ENCODE measurements around the gene FGGY.

Gene FGGY

DNA sequence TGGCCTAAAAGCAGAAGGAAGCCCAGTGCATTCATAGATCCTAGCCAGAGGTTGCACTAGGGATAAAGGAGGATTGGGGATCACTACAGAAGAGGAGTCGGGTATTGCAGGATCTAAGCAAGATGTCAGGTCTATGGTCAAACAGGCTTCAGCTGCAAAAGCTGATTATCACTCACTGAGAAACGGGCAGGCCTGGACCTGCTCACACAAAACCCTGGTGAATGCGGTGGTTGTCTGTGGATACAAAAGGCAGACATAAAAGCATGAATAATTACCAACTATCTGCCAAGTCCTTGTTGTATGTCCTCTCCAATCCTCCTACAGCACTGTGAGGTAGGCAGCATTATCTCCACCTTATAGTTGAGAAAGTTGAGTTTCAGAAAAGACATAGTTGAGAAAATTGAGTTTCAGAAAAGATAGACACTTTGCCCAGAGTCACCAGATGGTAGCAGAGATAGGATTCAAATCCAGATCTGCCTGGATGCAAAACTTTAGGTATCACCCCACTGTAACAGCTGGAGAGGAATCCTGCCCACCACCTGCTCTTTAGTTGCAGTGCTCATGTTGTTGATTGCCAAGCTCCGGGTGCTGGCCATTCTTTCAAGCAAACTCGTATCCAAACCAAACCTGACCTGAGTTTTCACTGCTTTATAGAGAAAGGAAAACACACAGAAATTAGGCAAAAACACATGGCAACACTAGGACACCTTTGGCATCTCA is 468.3 kb downstream of the FGGY start:
- Histone ChIP-seq H3K9me3 (ENCODE audit: control extremely low read depth in 1 of 5, control insufficient read depth in 4 of 5, insufficient read depth in 2 of 5, low read depth in 1 of 5, low read length in 4 of 5) (no peaks in the 10 kb centered on the region), H3K36me3 (ENCODE audit: control insufficient read depth in 4 of 4, insufficient read depth in 4 of 4, low read length in 3 of 4) (no peaks in the 10 kb centered on the region), H3K4me3 (ENCODE audit: control insufficient read depth in 1 of 7, extremely low read depth in 1 of 7, insufficient read depth in 4 of 7, low read depth in 2 of 7, low read length in 6 of 7) (no peak overlapping the region), H3K4me1 (ENCODE audit: control extremely low read depth in 1 of 4, control insufficient read depth in 4 of 4, insufficient read depth in 4 of 4, low read length in 3 of 4) (no peaks in the 10 kb centered on the region), H3K27ac (ENCODE audit: insufficient read depth in 1 of 2, low read depth in 1 of 2, low read length in 2 of 2, poor library complexity in 1 of 2, severe bottlenecking in 2 of 2) (no peak overlapping the region), H3K27me3 (replicated peaks in 2 of 5; ENCODE audit: control insufficient read depth in 4 of 5, insufficient read depth in 5 of 5, low read length in 4 of 5) (no peaks in the 10 kb centered on the region)
- CTCF ChIA-PET: interaction anchor here (1.0 kb wide), 1 partner anchor 997 kb away, joined by 3 read pairs; no protein-coding TSS in a partner anchor
- POLR2A ChIA-PET: no interaction called here
- DNase-seq: no peak
- 95% methylated on average over 3 of the region's 5 CpGs for WGBS (ENCODE audit: insufficient coverage)

- H3K9me3 ChIP-seq (ENCODE audit: control extremely low read depth in 1 of 5, control insufficient read depth in 4 of 5, insufficient read depth in 2 of 5, low read depth in 1 of 5, low read length in 4 of 5): no peaks in the 10 kb centered on the region
- no peak overlapping the region for H3K27ac ChIP-seq (ENCODE audit: insufficient read depth in 1 of 2, low read depth in 1 of 2, low read length in 2 of 2, poor library complexity in 1 of 2, severe bottlenecking in 2 of 2)
- no peak for DNase-seq
- H3K4me1 ChIP-seq (ENCODE audit: control extremely low read depth in 1 of 4, control insufficient read depth in 4 of 4, insufficient read depth in 4 of 4, low read length in 3 of 4): no peaks in the 10 kb centered on the region
- POLR2A ChIA-PET: no interaction called here
- no peaks in the 10 kb centered on the region for H3K27me3 ChIP-seq (replicated peaks in 2 of 5; ENCODE audit: control insufficient read depth in 4 of 5, insufficient read depth in 5 of 5, low read length in 4 of 5)
- WGBS (ENCODE audit: insufficient coverage): 93% methylated on average over 5 of the region's 9 CpGs
- CTCF ChIA-PET: interaction anchor here (1.0 kb wide), 1 partner anchor 999 kb away, joined by 3 read pairs; no protein-coding TSS in a partner anchor
- no peaks in the 10 kb centered on the region for H3K36me3 ChIP-seq (ENCODE audit: control insufficient read depth in 4 of 4, insufficient read depth in 4 of 4, low read length in 3 of 4)
- H3K4me3 ChIP-seq (ENCODE audit: control insufficient read depth in 1 of 7, extremely low read depth in 1 of 7, insufficient read depth in 4 of 7, low read depth in 2 of 7, low read length in 6 of 7): no peak overlapping the region
These were observed 469.4 kb downstream of the FGGY start for GRCh38 chr1:59766227-59766855.

DNA sequence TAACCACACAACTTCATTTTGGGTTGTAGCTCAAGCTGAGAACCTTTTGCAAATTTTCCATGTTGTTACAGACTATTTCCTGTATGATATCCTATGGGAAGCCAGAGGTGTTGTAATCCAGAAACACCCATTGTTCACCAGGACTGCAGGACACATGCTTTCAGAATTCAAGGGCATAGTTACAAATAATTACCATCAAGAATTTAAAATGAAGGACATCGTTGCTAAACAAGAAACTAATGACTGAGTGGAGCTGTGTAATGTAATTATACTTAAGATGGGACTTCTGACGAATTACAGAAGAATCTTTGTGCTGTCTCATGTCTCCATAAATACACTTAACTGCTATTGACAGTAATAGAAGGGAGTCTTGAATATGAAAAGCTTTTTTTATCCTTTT is 470.2 kb downstream of the FGGY start:
- Histone ChIP-seq H3K27me3 (replicated peaks in 2 of 5; ENCODE audit: control insufficient read depth in 4 of 5, insufficient read depth in 5 of 5, low read length in 4 of 5) (no peaks in the 10 kb centered on the region), H3K9me3 (ENCODE audit: control extremely low read depth in 1 of 5, control insufficient read depth in 4 of 5, insufficient read depth in 2 of 5, low read depth in 1 of 5, low read length in 4 of 5) (no peaks in the 10 kb centered on the region), H3K4me3 (ENCODE audit: control insufficient read depth in 1 of 7, extremely low read depth in 1 of 7, insufficient read depth in 4 of 7, low read depth in 2 of 7, low read length in 6 of 7) (no peak overlapping the region), H3K27ac (ENCODE audit: insufficient read depth in 1 of 2, low read depth in 1 of 2, low read length in 2 of 2, poor library complexity in 1 of 2, severe bottlenecking in 2 of 2) (no peak overlapping the region), H3K4me1 (ENCODE audit: control extremely low read depth in 1 of 4, control insufficient read depth in 4 of 4, insufficient read depth in 4 of 4, low read length in 3 of 4) (no peaks in the 10 kb centered on the region), H3K36me3 (ENCODE audit: control insufficient read depth in 4 of 4, insufficient read depth in 4 of 4, low read length in 3 of 4) (no peaks in the 10 kb centered on the region)
- no CpG with 5 or more reads among the region's 2 CpGs for WGBS (ENCODE audit: insufficient coverage)
- DNase-seq: no peak
- ChIA-PET POLR2A (no interaction called here), CTCF (no interaction called here)

DNA sequence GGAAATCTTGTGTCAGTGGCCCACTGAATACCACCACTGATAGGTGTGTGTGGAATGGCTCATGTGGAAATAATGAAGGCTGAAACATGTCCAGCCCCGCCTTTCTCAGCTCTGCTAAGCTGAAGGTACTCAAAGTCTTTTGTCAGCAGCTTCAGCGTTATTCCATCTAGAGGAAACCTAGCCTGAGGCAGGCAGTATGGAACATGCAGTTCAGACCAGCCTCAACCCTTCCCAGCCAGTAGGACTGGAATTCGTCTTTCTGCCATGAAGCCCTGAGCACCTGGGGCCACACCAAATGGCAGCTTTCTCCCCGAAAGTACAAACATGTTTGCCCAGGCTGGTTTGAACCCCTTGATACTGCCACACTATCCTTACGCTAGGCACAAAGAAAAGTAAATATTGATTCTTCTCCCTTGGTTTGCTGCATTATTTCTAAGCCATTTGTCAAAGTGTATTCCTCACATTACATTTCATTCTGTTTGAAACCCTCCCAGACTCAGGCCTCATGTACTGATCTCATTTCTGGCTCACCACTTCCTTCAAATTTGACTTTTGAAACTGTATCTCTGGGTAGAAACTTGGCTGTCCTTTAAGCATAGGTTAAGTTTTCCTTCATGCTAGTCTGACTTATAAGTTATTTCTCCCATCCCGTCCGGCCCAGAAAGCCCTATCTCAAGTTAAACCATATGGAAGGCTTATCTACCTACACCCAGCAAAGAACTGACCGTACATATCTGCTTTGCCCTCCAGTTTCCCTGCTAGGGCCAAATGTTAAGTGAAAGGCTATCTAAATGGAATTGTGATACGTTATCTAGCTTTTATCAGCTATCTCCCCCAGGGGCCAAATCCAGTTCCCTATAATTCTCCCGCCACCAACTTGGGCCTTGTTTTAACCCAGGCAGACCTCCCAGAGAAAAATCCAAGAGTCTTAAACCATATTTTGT is 472.2 kb downstream of the FGGY start:
- DNase-seq: no peak
- 96% methylated on average over 7 of the region's 10 CpGs for WGBS (ENCODE audit: insufficient coverage)
- H3K4me3 ChIP-seq (ENCODE audit: control insufficient read depth in 1 of 7, extremely low read depth in 1 of 7, insufficient read depth in 4 of 7, low read depth in 2 of 7, low read length in 6 of 7): no peak overlapping the region
- H3K4me1 ChIP-seq (ENCODE audit: control extremely low read depth in 1 of 4, control insufficient read depth in 4 of 4, insufficient read depth in 4 of 4, low read length in 3 of 4): no peaks in the 10 kb centered on the region
- H3K27ac ChIP-seq (ENCODE audit: insufficient read depth in 1 of 2, low read depth in 1 of 2, low read length in 2 of 2, poor library complexity in 1 of 2, severe bottlenecking in 2 of 2): no peak overlapping the region
- no peaks in the 10 kb centered on the region for H3K27me3 ChIP-seq (replicated peaks in 2 of 5; ENCODE audit: control insufficient read depth in 4 of 5, insufficient read depth in 5 of 5, low read length in 4 of 5)
- ChIA-PET CTCF (interaction anchor here (3.9 kb wide), 1 partner anchor 9 kb away, joined by 25 read pairs; no protein-coding TSS in a partner anchor), POLR2A (no interaction called here)
- H3K36me3 ChIP-seq (ENCODE audit: control insufficient read depth in 4 of 4, insufficient read depth in 4 of 4, low read length in 3 of 4): no peaks in the 10 kb centered on the region
- H3K9me3 ChIP-seq (ENCODE audit: control extremely low read depth in 1 of 5, control insufficient read depth in 4 of 5, insufficient read depth in 2 of 5, low read depth in 1 of 5, low read length in 4 of 5): no peaks in the 10 kb centered on the region

- Histone ChIP-seq H3K27ac (ENCODE audit: insufficient read depth in 1 of 2, low read depth in 1 of 2, low read length in 2 of 2, poor library complexity in 1 of 2, severe bottlenecking in 2 of 2) (no peak overlapping the region), H3K36me3 (ENCODE audit: control insufficient read depth in 4 of 4, insufficient read depth in 4 of 4, low read length in 3 of 4) (no peaks in the 10 kb centered on the region), H3K27me3 (replicated peaks in 2 of 5; ENCODE audit: control insufficient read depth in 4 of 5, insufficient read depth in 5 of 5, low read length in 4 of 5) (no peaks in the 10 kb centered on the region), H3K9me3 (ENCODE audit: control extremely low read depth in 1 of 5, control insufficient read depth in 4 of 5, insufficient read depth in 2 of 5, low read depth in 1 of 5, low read length in 4 of 5) (no peaks in the 10 kb centered on the region), H3K4me1 (ENCODE audit: control extremely low read depth in 1 of 4, control insufficient read depth in 4 of 4, insufficient read depth in 4 of 4, low read length in 3 of 4) (no peaks in the 10 kb centered on the region), H3K4me3 (ENCODE audit: control insufficient read depth in 1 of 7, extremely low read depth in 1 of 7, insufficient read depth in 4 of 7, low read depth in 2 of 7, low read length in 6 of 7) (no peak overlapping the region)
- DNase-seq: no peak
- 93% methylated on average over 4 of the region's 4 CpGs for WGBS (ENCODE audit: insufficient coverage)
- POLR2A ChIA-PET: no interaction called here
- CTCF ChIA-PET: interaction anchor here (3.9 kb wide), 1 partner anchor 10 kb away, joined by 25 read pairs; no protein-coding TSS in a partner anchor
These were observed 472.8 kb downstream of the FGGY start for GRCh38 chr1:59769736-59770095.

GRCh38 chr1:59771361-59771760 is 474.5 kb downstream of the FGGY start:
- no peak for DNase-seq
- Histone ChIP-seq H3K9me3 (ENCODE audit: control extremely low read depth in 1 of 5, control insufficient read depth in 4 of 5, insufficient read depth in 2 of 5, low read depth in 1 of 5, low read length in 4 of 5) (no peaks in the 10 kb centered on the region), H3K27ac (ENCODE audit: insufficient read depth in 1 of 2, low read depth in 1 of 2, low read length in 2 of 2, poor library complexity in 1 of 2, severe bottlenecking in 2 of 2) (no peak overlapping the region), H3K27me3 (replicated peaks in 2 of 5; ENCODE audit: control insufficient read depth in 4 of 5, insufficient read depth in 5 of 5, low read length in 4 of 5) (no peaks in the 10 kb centered on the region), H3K36me3 (ENCODE audit: control insufficient read depth in 4 of 4, insufficient read depth in 4 of 4, low read length in 3 of 4) (no peaks in the 10 kb centered on the region), H3K4me1 (ENCODE audit: control extremely low read depth in 1 of 4, control insufficient read depth in 4 of 4, insufficient read depth in 4 of 4, low read length in 3 of 4) (no peaks in the 10 kb centered on the region), H3K4me3 (ENCODE audit: control insufficient read depth in 1 of 7, extremely low read depth in 1 of 7, insufficient read depth in 4 of 7, low read depth in 2 of 7, low read length in 6 of 7) (no peak overlapping the region)
- ChIA-PET POLR2A (no interaction called here), CTCF (interaction anchor here (3.9 kb wide), 1 partner anchor 11 kb away, joined by 25 read pairs; no protein-coding TSS in a partner anchor)
- no CpG with 5 or more reads among the region's 3 CpGs for WGBS (ENCODE audit: insufficient coverage)

DNA sequence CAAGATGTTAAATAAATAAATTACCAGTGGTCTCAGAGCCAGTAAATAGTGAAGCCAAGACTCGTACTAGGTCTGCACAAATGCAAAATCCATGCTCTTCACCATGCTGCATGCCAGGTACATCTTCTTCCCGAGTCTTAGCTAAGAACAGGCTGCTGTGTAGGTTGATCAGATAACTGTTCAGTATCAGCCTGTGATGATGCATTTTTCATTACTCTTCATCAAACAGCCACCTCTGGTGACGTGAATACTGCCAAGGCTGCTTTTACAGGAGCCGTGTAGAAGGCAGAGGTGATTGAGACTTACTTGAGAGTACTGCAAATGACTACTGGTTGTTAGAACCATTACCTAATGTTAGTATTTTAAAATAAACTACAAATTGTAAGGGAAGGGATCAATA is 478.6 kb downstream of the FGGY start:
- CTCF ChIA-PET: no interaction called here
- Histone ChIP-seq H3K4me3 (ENCODE audit: control insufficient read depth in 1 of 7, extremely low read depth in 1 of 7, insufficient read depth in 4 of 7, low read depth in 2 of 7, low read length in 6 of 7) (no peak overlapping the region), H3K27me3 (replicated peaks in 2 of 5; ENCODE audit: control insufficient read depth in 4 of 5, insufficient read depth in 5 of 5, low read length in 4 of 5) (no peaks in the 10 kb centered on the region), H3K9me3 (ENCODE audit: control extremely low read depth in 1 of 5, control insufficient read depth in 4 of 5, insufficient read depth in 2 of 5, low read depth in 1 of 5, low read length in 4 of 5) (no peaks in the 10 kb centered on the region), H3K4me1 (ENCODE audit: control extremely low read depth in 1 of 4, control insufficient read depth in 4 of 4, insufficient read depth in 4 of 4, low read length in 3 of 4) (no peaks in the 10 kb centered on the region), H3K27ac (ENCODE audit: insufficient read depth in 1 of 2, low read depth in 1 of 2, low read length in 2 of 2, poor library complexity in 1 of 2, severe bottlenecking in 2 of 2) (no peak overlapping the region), H3K36me3 (ENCODE audit: control insufficient read depth in 4 of 4, insufficient read depth in 4 of 4, low read length in 3 of 4) (no peaks in the 10 kb centered on the region)
- no peak for DNase-seq
- POLR2A ChIA-PET: no interaction called here
- 100% methylated on average over 2 of the region's 4 CpGs for WGBS (ENCODE audit: insufficient coverage)
